HG03439 (cell line): Measurements from ENCODE around the gene MSMP.

ENCODE experiments used
- ATAC-seq: cut with Tn5 transposase; IDR thresholded peaks from one replicate; pipeline ENCODE4 v1.9.1; 2021; ENCODE audit warnings: mild to moderate bottlenecking, moderate library complexity; ENCODE audit not compliant: unreplicated experiment

Gene MSMP

GRCh38 chr9:35746583-35746982, 7.5 kb downstream of the MSMP start:
- ATAC-seq: no peak

- no peak for ATAC-seq
Measured at GRCh38 chr9:35745569-35745968, 8.5 kb downstream of the MSMP start.

GRCh38 chr9:35743880-35744518, 10.1 kb downstream of the MSMP start:
- no peak for ATAC-seq

GRCh38 chr9:35743452-35743851, 10.6 kb downstream of the MSMP start:
- ATAC-seq: no peak

GRCh38 chr9:35741740-35742139, 12.3 kb downstream of the MSMP start:
- ATAC-seq: no peak

- no peak for ATAC-seq
Measured at GRCh38 chr9:35740243-35740642, 13.8 kb downstream of the MSMP start.

GRCh38 chr9:35738924-35739323, 15.2 kb downstream of the MSMP start:
- no peak for ATAC-seq

- ATAC-seq: no peak
Measured at GRCh38 chr9:35738186-35738585, 15.9 kb downstream of the MSMP start.

GRCh38 chr9:35737143-35737542, 16.9 kb downstream of the MSMP start:
- no peak for ATAC-seq

- ATAC-seq: no peak
Measured at GRCh38 chr9:35736201-35736633, 17.9 kb downstream of the MSMP start.

GRCh38 chr9:35734096-35734495, 20.0 kb downstream of the MSMP start:
- ATAC-seq: no peak

GRCh38 chr9:35732800-35733541, 21.1 kb downstream of the MSMP start:
- ATAC-seq: peak; percentile 9

GRCh38 chr9:35732185-35732799, 21.8 kb downstream of the MSMP start, which contains the start of the genes CREB3 and TLN1:
Gene CREB3 (plus strand): TSS chr9:35732666. CDS start chr9:35732773, 107 bp downstream.
Gene TLN1 (minus strand): TSS chr9:35732195. CDS start chr9:35725694, 6,501 bp downstream.
- peak; percentile 84 for ATAC-seq

GRCh38 chr9:35731415-35732184, 22.5 kb downstream of the MSMP start:
- ATAC-seq: no peak

- no peak for ATAC-seq
Measured at GRCh38 chr9:35730486-35730854, 23.6 kb downstream of the MSMP start.

- no peak for ATAC-seq
Measured at GRCh38 chr9:35729700-35730485, 24.2 kb downstream of the MSMP start.

- no peak for ATAC-seq
Measured at GRCh38 chr9:35729101-35729500, 25.0 kb downstream of the MSMP start.

- no peak for ATAC-seq
Measured at GRCh38 chr9:35728041-35728971, 25.8 kb downstream of the MSMP start.

GRCh38 chr9:35727676-35728040, 26.4 kb downstream of the MSMP start:
- no peak for ATAC-seq
